Liver (tissue), 9 donors: ENCODE results near the gene SGK2. TPM values are rescaled to one million over a fixed set of nuclear protein-coding genes. Genes with fewer than 3 reads are reported as not detected.
A peak's percentile ranks its signal among the peaks of the same experiment; 100 is the strongest.

Source experiments
- DNase-seq: peaks from one replicate; pipeline ENCODE4 v3.0.0-alpha.2; 2017; ENCODE audit warnings: low spot score
- H3K27ac ChIP-seq, 2 donors: one replicate each; pipeline ENCODE4 v1.7.0; 2013; ENCODE audit warnings: inconsistent platforms in 2 of 2, low read length in 2 of 2, control low read depth in 1 of 2, low read depth in 1 of 2, mild to moderate bottlenecking in 1 of 2
- H3K27me3 ChIP-seq, 4 donors: one replicate each; pipeline versions ENCODE4 v1.6.1 to v1.7.0; 2013; ENCODE audit warnings: low read length in 3 of 4, inconsistent platforms in 1 of 4, mild to moderate bottlenecking in 1 of 4, moderate library complexity in 1 of 4; ENCODE audit not compliant: control insufficient read depth in 4 of 4, insufficient read depth in 4 of 4
- H3K36me3 ChIP-seq, 4 donors: one replicate each; pipeline versions ENCODE4 v1.6.1 to v1.7.0; 2013; ENCODE audit warnings: low read length in 3 of 4, mild to moderate bottlenecking in 3 of 4, low read depth in 1 of 4, moderate library complexity in 1 of 4; ENCODE audit not compliant: control insufficient read depth in 4 of 4, insufficient read depth in 3 of 4
- H3K4me1 ChIP-seq, 4 donors: one replicate each; pipeline versions ENCODE4 v1.6.1 to v1.7.0; 2013; ENCODE audit warnings: low read length in 3 of 4, mild to moderate bottlenecking in 3 of 4, moderate library complexity in 1 of 4; ENCODE audit not compliant: control insufficient read depth in 4 of 4, insufficient read depth in 4 of 4
- H3K4me3 ChIP-seq, 3 donors: one replicate each; pipeline versions ENCODE4 v1.6.1 to v1.7.0; 2013; ENCODE audit warnings: low read length in 3 of 3, control low read depth in 1 of 3, low read depth in 1 of 3, mild to moderate bottlenecking in 1 of 3
- H3K9ac ChIP-seq, 2 donors: one replicate each; pipeline ENCODE4 v1.7.0; 2013; ENCODE audit warnings: low read length in 2 of 2, mild to moderate bottlenecking in 2 of 2, moderate library complexity in 2 of 2, control low read depth in 1 of 2, low read depth in 1 of 2
- H3K9me3 ChIP-seq, 4 donors: one replicate each; pipeline versions ENCODE4 v1.6.1 to v1.7.0; 2013; ENCODE audit warnings: low read length in 3 of 4; ENCODE audit not compliant: control insufficient read depth in 4 of 4
- CTCF ChIP-seq: fragments of 150-350 bp; IDR thresholded peaks from 2 replicates; pipeline ENCODE4 v1.5.1; 2017; ENCODE audit warnings: improper control_type of control experiment, low read depth, low read length; ENCODE audit not compliant: missing input control
- EGR1 ChIP-seq, 2 donors: IDR thresholded peaks; 2 replicates each; pipeline ENCODE4 v1.6.1; 2016 to 2018; ENCODE audit warnings: antibody characterized with exemption in 2 of 2, low read depth in 2 of 2
- FOXA1 ChIP-seq: IDR thresholded peaks from 2 replicates; pipeline ENCODE4 v1.6.1; 2016; ENCODE audit warnings: antibody characterized with exemption
- FOXA2 ChIP-seq: IDR thresholded peaks from 2 replicates; pipeline ENCODE4 v1.6.1; 2016; ENCODE audit warnings: antibody characterized with exemption
- GABPA ChIP-seq, 2 donors: IDR thresholded peaks in 1 of 2; conservative IDR thresholded peaks in 1 of 2; 2 replicates each; pipeline ENCODE4 v1.6.1; 2016; ENCODE audit warnings: antibody characterized with exemption in 2 of 2, mild to moderate bottlenecking in 1 of 2, moderate library complexity in 1 of 2
- HNF4A ChIP-seq, 2 donors: conservative IDR thresholded peaks; 2 replicates each; pipeline ENCODE4 v1.6.1; 2016; ENCODE audit warnings: antibody characterized with exemption in 2 of 2, mild to moderate bottlenecking in 2 of 2
- HNF4G ChIP-seq: IDR thresholded peaks from 2 replicates; pipeline ENCODE4 v1.6.1; 2016; ENCODE audit warnings: antibody characterized with exemption
- JUND ChIP-seq, 2 donors: IDR thresholded peaks; 2 replicates each; pipeline ENCODE4 v1.6.1; 2016; ENCODE audit warnings: antibody characterized with exemption in 2 of 2
- MAX ChIP-seq: IDR thresholded peaks from 2 replicates; pipeline ENCODE4 v1.6.1; 2016; ENCODE audit warnings: antibody characterized with exemption
- NR2F2 ChIP-seq: IDR thresholded peaks from 2 replicates; pipeline ENCODE4 v1.6.1; 2016; ENCODE audit warnings: antibody characterized with exemption
- RAD21 ChIP-seq, 2 donors: IDR thresholded peaks; 2 replicates each; pipeline ENCODE4 v1.6.1; 2016; ENCODE audit warnings: antibody characterized with exemption in 2 of 2, mild to moderate bottlenecking in 2 of 2
- RXRA ChIP-seq, 2 donors: IDR thresholded peaks; 2 replicates each; pipeline ENCODE4 v1.6.1; 2017 to 2018; ENCODE audit warnings: antibody characterized with exemption in 2 of 2, mild to moderate bottlenecking in 1 of 2
- SP1 ChIP-seq: IDR thresholded peaks from 2 replicates; pipeline ENCODE4 v1.6.1; 2018; ENCODE audit warnings: antibody characterized with exemption, mild to moderate bottlenecking
- TAF1 ChIP-seq: conservative IDR thresholded peaks from 2 replicates; pipeline ENCODE4 v1.6.1; 2016; ENCODE audit warnings: antibody characterized with exemption, mild to moderate bottlenecking
- YY1 ChIP-seq: IDR thresholded peaks from 2 replicates; pipeline ENCODE4 v1.6.1; 2016; ENCODE audit warnings: antibody characterized with exemption, mild to moderate bottlenecking
- WGBS: extraction: QIAGEN DNeasy Blood & Tissue Kit; methylation state at CpG from one replicate; pipeline ENCODE4 v1.1.7; 2013; 5-methylcytosine and 5-hydroxymethylcytosine counted together
- polyA plus RNA-seq, 2 donors: library from polyadenylated mRNA; stranded (reverse) in 1 of 2; unstranded in 1 of 2; fragments of 200-250 nt in 1 of 2; fragments of >200 nt in 1 of 2; fragmentation: Nextera tagmentation in 1 of 2; extraction: Ambion mirVana in 1 of 2; gene quantifications; one replicate each; pipeline versions ENCODE4 v1.2.1 to v1.2.3, GENCODE V29; 2013 to 2015
- total RNA-seq, 2 donors: library from RNA; depleted of rRNA; stranded (reverse); fragments of >200 nt; gene quantifications; one replicate each; pipeline ENCODE4 v1.2.3, GENCODE V29; 2014
- TF ChIP-seq, protein P1 (sequence below): IDR thresholded peaks from 2 replicates; pipeline ENCODE4 v1.6.1; 2016; ENCODE audit warnings: antibody characterized with exemption
- TF ChIP-seq, protein P2 (sequence below): IDR thresholded peaks from 2 replicates; pipeline ENCODE4 v1.6.1; 2016; ENCODE audit warnings: antibody characterized with exemption
- TF ChIP-seq, protein P3 (sequence below): IDR thresholded peaks from 2 replicates; pipeline ENCODE4 v1.6.1; 2016; ENCODE audit warnings: antibody characterized with exemption, mild to moderate bottlenecking
- donor health status: healthy.
- donor health status: healthy.
- donor health status: healthy.
- donor health status: healthy.
- donor health status: healthy.

Gene SGK2
- total and polyA plus RNA-seq, 4 donors, result 22.9 to 253 (median 60.3) TPM

DNA sequence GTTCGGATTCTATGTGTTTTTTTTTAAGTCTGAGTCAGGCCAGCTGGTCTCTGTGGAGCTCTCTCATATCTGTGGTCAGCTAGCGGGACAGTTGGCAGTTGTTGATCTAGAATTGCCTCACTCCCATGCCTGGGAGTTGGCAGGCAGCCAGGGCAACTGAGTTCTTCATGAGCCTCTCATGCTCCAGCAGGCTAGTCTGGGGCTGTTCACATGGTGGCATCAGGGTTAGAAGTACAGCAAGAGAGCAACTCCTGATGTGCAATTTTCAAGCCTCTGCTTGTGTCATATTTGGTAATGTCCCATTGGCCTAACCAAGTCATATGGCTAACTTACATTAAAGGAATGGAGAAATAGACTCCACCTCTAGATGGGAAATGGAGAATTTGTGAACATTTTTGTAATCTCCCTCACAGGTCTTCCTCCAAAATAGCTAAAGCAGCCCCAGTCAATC is 25.2 kb downstream of the SGK2 start:
- peaks cover 5 to 47% (median 36%) of the 10 kb centered on the region in 4 donors for H3K36me3 ChIP-seq

More for the DNA sequence above, 25.2 kb downstream of the SGK2 start:
- peak; percentile 92 for DNase-seq
- Histone ChIP-seq H3K9me3 (no peaks in the 10 kb centered on the region), H3K4me1 (peaks cover 0 to 17% (median 16%) of the 10 kb centered on the region in 4 donors), H3K27ac (peak overlapping the region; percentile 41 to 57), H3K9ac (no peak overlapping the region), H3K4me3 (no peak overlapping the region), H3K27me3 (no peaks in the 10 kb centered on the region)
- whole genome bisulfite sequencing, result 22% methylated on average over 2 of the region's 2 CpGs
- TF ChIP-seq RXRA (IDR thresholded peaks at IDR 0.05) (peak; percentile 61 to 72), TAF1 (no peak), SP1 (peak; percentile 47), GABPA (IDR thresholded peaks at IDR 0.05 in 1 of 2, conservative IDR thresholded peaks at IDR 0.05 in 1 of 2) (no peak), JUND (IDR thresholded peaks at IDR 0.05) (peak; percentile 20 to 23), EGR1 (IDR thresholded peaks at IDR 0.05; ENCODE audit: low read depth in 2 of 2) (no peak), HNF4A (conservative IDR thresholded peaks at IDR 0.05) (peak; percentile 53 to 64), YY1 (no peak), RAD21 (IDR thresholded peaks at IDR 0.05) (peak in 1 of 2 donors; percentile 48), HNF4G (no peak), FOXA1 (peak; percentile 8), CTCF (no peak), MAX (no peak), NR2F2 (no peak), FOXA2 (peak; percentile 35)
- TF ChIP-seq, protein P1, sequence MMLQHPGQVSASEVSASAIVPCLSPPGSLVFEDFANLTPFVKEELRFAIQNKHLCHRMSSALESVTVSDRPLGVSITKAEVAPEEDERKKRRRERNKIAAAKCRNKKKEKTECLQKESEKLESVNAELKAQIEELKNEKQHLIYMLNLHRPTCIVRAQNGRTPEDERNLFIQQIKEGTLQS, result peak; percentile 58
- TF ChIP-seq, protein P2, sequence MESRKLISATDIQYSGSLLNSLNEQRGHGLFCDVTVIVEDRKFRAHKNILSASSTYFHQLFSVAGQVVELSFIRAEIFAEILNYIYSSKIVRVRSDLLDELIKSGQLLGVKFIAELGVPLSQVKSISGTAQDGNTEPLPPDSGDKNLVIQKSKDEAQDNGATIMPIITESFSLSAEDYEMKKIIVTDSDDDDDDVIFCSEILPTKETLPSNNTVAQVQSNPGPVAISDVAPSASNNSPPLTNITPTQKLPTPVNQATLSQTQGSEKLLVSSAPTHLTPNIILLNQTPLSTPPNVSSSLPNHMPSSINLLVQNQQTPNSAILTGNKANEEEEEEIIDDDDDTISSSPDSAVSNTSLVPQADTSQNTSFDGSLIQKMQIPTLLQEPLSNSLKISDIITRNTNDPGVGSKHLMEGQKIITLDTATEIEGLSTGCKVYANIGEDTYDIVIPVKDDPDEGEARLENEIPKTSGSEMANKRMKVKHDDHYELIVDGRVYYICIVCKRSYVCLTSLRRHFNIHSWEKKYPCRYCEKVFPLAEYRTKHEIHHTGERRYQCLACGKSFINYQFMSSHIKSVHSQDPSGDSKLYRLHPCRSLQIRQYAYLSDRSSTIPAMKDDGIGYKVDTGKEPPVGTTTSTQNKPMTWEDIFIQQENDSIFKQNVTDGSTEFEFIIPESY, result no peak
- TF ChIP-seq, protein P3, sequence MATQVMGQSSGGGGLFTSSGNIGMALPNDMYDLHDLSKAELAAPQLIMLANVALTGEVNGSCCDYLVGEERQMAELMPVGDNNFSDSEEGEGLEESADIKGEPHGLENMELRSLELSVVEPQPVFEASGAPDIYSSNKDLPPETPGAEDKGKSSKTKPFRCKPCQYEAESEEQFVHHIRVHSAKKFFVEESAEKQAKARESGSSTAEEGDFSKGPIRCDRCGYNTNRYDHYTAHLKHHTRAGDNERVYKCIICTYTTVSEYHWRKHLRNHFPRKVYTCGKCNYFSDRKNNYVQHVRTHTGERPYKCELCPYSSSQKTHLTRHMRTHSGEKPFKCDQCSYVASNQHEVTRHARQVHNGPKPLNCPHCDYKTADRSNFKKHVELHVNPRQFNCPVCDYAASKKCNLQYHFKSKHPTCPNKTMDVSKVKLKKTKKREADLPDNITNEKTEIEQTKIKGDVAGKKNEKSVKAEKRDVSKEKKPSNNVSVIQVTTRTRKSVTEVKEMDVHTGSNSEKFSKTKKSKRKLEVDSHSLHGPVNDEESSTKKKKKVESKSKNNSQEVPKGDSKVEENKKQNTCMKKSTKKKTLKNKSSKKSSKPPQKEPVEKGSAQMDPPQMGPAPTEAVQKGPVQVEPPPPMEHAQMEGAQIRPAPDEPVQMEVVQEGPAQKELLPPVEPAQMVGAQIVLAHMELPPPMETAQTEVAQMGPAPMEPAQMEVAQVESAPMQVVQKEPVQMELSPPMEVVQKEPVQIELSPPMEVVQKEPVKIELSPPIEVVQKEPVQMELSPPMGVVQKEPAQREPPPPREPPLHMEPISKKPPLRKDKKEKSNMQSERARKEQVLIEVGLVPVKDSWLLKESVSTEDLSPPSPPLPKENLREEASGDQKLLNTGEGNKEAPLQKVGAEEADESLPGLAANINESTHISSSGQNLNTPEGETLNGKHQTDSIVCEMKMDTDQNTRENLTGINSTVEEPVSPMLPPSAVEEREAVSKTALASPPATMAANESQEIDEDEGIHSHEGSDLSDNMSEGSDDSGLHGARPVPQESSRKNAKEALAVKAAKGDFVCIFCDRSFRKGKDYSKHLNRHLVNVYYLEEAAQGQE, result no peak
